T follicular helper cell (primary cell): ENCODE results near the gene ATP5F1E.
"Not testable (repeated sequence)": the region's sequence is repeated elsewhere in the genome, so short reads cannot be mapped to it uniquely, and the experiment has no call there.

Source experiments
- DNase-seq: peaks from one replicate; pipeline ENCODE4 v3.0.0-alpha.2; 2020; ENCODE audit warnings: low read depth

Gene ATP5F1E

GRCh38 chr20:59042796-59043631, 10.9 kb upstream of the ATP5F1E start:
- peak; percentile 90 for DNase-seq

- peak; percentile 5 for DNase-seq
These were observed 10.1 kb upstream of the ATP5F1E start, which contains the start of gene PRELID3B for GRCh38 chr20:59042151-59042795. Gene PRELID3B, minus strand, starts transcription at chr20:59042786. Its CDS starts 56 bp downstream, at chr20:59042730.

- not testable (repeated sequence) for DNase-seq
These were observed 9.4 kb upstream of the ATP5F1E start for GRCh38 chr20:59041487-59041886.

- no peak for DNase-seq
These were observed 8.5 kb upstream of the ATP5F1E start for GRCh38 chr20:59040667-59041066.

GRCh38 chr20:59039233-59039632, 7.1 kb upstream of the ATP5F1E start:
- no peak for DNase-seq

- DNase-seq: no peak
These were observed 5.3 kb upstream of the ATP5F1E start for GRCh38 chr20:59037386-59037785.

GRCh38 chr20:59035381-59035780, 3.2 kb upstream of the ATP5F1E start:
- no peak for DNase-seq

GRCh38 chr20:59033616-59034165, 1.6 kb upstream of the ATP5F1E start:
- DNase-seq: no peak

- no peak for DNase-seq
These were observed 958 bp upstream of the ATP5F1E start for GRCh38 chr20:59033093-59033492.

GRCh38 chr20:59032713-59033059, 551 bp upstream of the ATP5F1E start:
- no peak for DNase-seq

GRCh38 chr20:59031564-59032022, 542 bp downstream of the ATP5F1E start:
- DNase-seq: no peak

GRCh38 chr20:59030911-59031563, 1.1 kb downstream of the ATP5F1E start:
- DNase-seq: no peak

- DNase-seq: no peak
These were observed 3.3 kb downstream of the ATP5F1E start for GRCh38 chr20:59028812-59029211.

- no peak for DNase-seq
These were observed 4.3 kb downstream of the ATP5F1E start for GRCh38 chr20:59027741-59028320.

GRCh38 chr20:59026904-59027740, 5.0 kb downstream of the ATP5F1E start:
- DNase-seq: no peak

- no peak for DNase-seq
These were observed 6.6 kb downstream of the ATP5F1E start for GRCh38 chr20:59025511-59025910.

GRCh38 chr20:59025086-59025485, 7.0 kb downstream of the ATP5F1E start:
- no peak for DNase-seq

- no peak for DNase-seq
These were observed 8.0 kb downstream of the ATP5F1E start for GRCh38 chr20:59024111-59024530.

- no peak for DNase-seq
These were observed 8.5 kb downstream of the ATP5F1E start for GRCh38 chr20:59023616-59024015.

GRCh38 chr20:59022754-59023153, 9.4 kb downstream of the ATP5F1E start:
- DNase-seq: no peak

GRCh38 chr20:59020938-59021551, 11.1 kb downstream of the ATP5F1E start:
- no peak for DNase-seq
